GM18951 (cell line): Measurements from ENCODE around the gene TIA1.
"Not testable (repeated sequence)": the region's sequence is repeated elsewhere in the genome, so short reads cannot be mapped to it uniquely, and the experiment has no call there.

Experiments
- POLR2A ChIP-seq: IDR thresholded peaks from 4 replicates; pipeline ENCODE4 v1.6.1; 2011; ENCODE audit warnings: mild to moderate bottlenecking; ENCODE audit not compliant: insufficient read length, insufficient read depth; ENCODE audit errors: extremely low read depth
- in situ Hi-C: fragments of 300-500 bp; cut with MboI; formaldehyde crosslinking; loops from one replicate; pipeline ENCODE4 v1.12.0; 2022; ENCODE audit warnings: low sequenced_read_pairs, mixed read lengths, inconsistent platforms; ENCODE audit not compliant: unreplicated experiment

The TIA1 gene

GRCh38 chr2:70247364-70248180 lies 856 bp downstream of the TIA1 start:
- in situ Hi-C loops = no loop called here
- no peak for TF ChIP-seq POLR2A

- in situ Hi-C loops = no loop called here
- no peak for TF ChIP-seq POLR2A
Measured at GRCh38 chr2:70243806-70244584, 4.4 kb downstream of the TIA1 start.

- in situ Hi-C loops = no loop called here
- no peak for TF ChIP-seq POLR2A
Measured at GRCh38 chr2:70242552-70242951, 5.9 kb downstream of the TIA1 start.

GRCh38 chr2:70241340-70241739 lies 7.1 kb downstream of the TIA1 start:
- in situ Hi-C loops = no loop called here
- no peak for TF ChIP-seq POLR2A

GRCh38 chr2:70240599-70240998 lies 7.8 kb downstream of the TIA1 start:
- no peak for TF ChIP-seq POLR2A
- in situ Hi-C loops = no loop called here

- in situ Hi-C loops = no loop called here
Measured at GRCh38 chr2:70233926-70234325, 14.5 kb downstream of the TIA1 start.

GRCh38 chr2:70226781-70227180 lies 21.6 kb downstream of the TIA1 start:
- no peak for TF ChIP-seq POLR2A
- in situ Hi-C loops = no loop called here

More at GRCh38 chr2:70233926-70234325, 14.5 kb downstream of the TIA1 start:
- TF ChIP-seq POLR2A = no peak

GRCh38 chr2:70223305-70223704 lies 25.1 kb downstream of the TIA1 start:
- in situ Hi-C loops = not testable (repeated sequence)

GRCh38 chr2:70214953-70215549 lies 33.4 kb downstream of the TIA1 start:
- in situ Hi-C loops = no loop called here
- TF ChIP-seq POLR2A = no peak

- in situ Hi-C loops = no loop called here
- no peak for TF ChIP-seq POLR2A
Measured at GRCh38 chr2:70214365-70214764, 34.1 kb downstream of the TIA1 start.

- TF ChIP-seq POLR2A = no peak
- in situ Hi-C loops = no loop called here
Measured at GRCh38 chr2:70212298-70212932, 36.0 kb downstream of the TIA1 start.

- no peak for TF ChIP-seq POLR2A
- in situ Hi-C loops = no loop called here
Measured at GRCh38 chr2:70211595-70211994, 36.8 kb downstream of the TIA1 start.

GRCh38 chr2:70204452-70204851 lies 44.0 kb downstream of the TIA1 start:
- no peak for TF ChIP-seq POLR2A
- in situ Hi-C loops = no loop called here

- in situ Hi-C loops = no loop called here
- TF ChIP-seq POLR2A = no peak
Measured at GRCh38 chr2:70203086-70203485, 45.3 kb downstream of the TIA1 start.
